C4-2B (cell line): ENCODE measurements around the gene TSSC4.

Experiments used
- CTCF ChIP-seq: fragments of 450-650 bp; conservative IDR thresholded peaks from 2 replicates; pipeline ENCODE4 v1.5.1; 2017; ENCODE audit warnings: mild to moderate bottlenecking
- ZFX ChIP-seq: fragments of 450-650 bp; IDR thresholded peaks from 2 replicates; pipeline ENCODE4 v1.6.1; 2017

GRCh38 chr11:2398664-2399355 lies 1.7 kb upstream of the TSSC4 start:
- TF ChIP-seq CTCF (no peak), ZFX (no peak)
